HL-60 (cell line): ENCODE results near the gene TMC8.

ENCODE experiments used
- DNase-seq, 2 experiments: peaks; one replicate each; pipeline ENCODE4 v3.0.0-alpha.2; 2010 to 2020; ENCODE audit warnings: low read depth in 1 of 2, low spot score in 1 of 2
- H3K27ac ChIP-seq: fragments of 250-450 bp; sonication (Bioruptor Pico); replicated peaks from 2 replicates; pipeline ENCODE4 v1.5.1; 2020; ENCODE audit warnings: mild to moderate bottlenecking, moderate library complexity
- H3K27me3 ChIP-seq: fragments of 250-450 bp; sonication (Bioruptor Pico); 2 replicates; pipeline ENCODE4 v1.5.1; 2021; ENCODE audit warnings: mild to moderate bottlenecking, moderate library complexity; ENCODE audit not compliant: insufficient read depth, poor library complexity, severe bottlenecking
- H3K4me3 ChIP-seq: replicated peaks from 2 replicates; pipeline ENCODE4 v1.5.1; 2011; ENCODE audit warnings: mild to moderate bottlenecking, control low read depth, low read length; ENCODE audit not compliant: insufficient read depth
- CTCF ChIP-seq: IDR thresholded peaks from one replicate; pipeline ENCODE4 v1.5.1; 2011; ENCODE audit warnings: low read length, control low read depth, inconsistent platforms; ENCODE audit not compliant: insufficient read depth
- GABPA ChIP-seq: IDR thresholded peaks from 2 replicates; pipeline ENCODE4 v1.6.1; 2012; ENCODE audit warnings: low read depth
- POLR2AphosphoS5 ChIP-seq: IDR thresholded peaks from 2 replicates; pipeline ENCODE4 v1.6.1; 2012; ENCODE audit warnings: low read depth
- REST ChIP-seq: IDR thresholded peaks from 2 replicates; pipeline ENCODE4 v1.6.1; 2012; ENCODE audit warnings: low read depth; ENCODE audit not compliant: insufficient replicate concordance
- SPI1 ChIP-seq: IDR thresholded peaks from 2 replicates; pipeline ENCODE4 v1.6.1; 2012; ENCODE audit warnings: low read depth, mild to moderate bottlenecking, borderline replicate concordance

The TMC8 gene

GRCh38 chr17:78122216-78122930 is 8.2 kb upstream of the TMC8 start:
- DNase-seq, result no peak
- Histone ChIP-seq H3K4me3 (no peak overlapping the region), H3K27me3 (no peaks in the 10 kb centered on the region), H3K27ac (no peak overlapping the region)
- TF ChIP-seq REST (no peak), SPI1 (no peak), CTCF (no peak), GABPA (no peak)

GRCh38 chr17:78122931-78123249 is 7.7 kb upstream of the TMC8 start:
- Histone ChIP-seq H3K4me3 (no peak overlapping the region), H3K27me3 (no peaks in the 10 kb centered on the region), H3K27ac (no peak overlapping the region)
- no peak for TF ChIP-seq REST
- TF ChIP-seq SPI1, result no peak
- no peak for TF ChIP-seq POLR2AphosphoS5
- TF ChIP-seq GABPA, result no peak
- TF ChIP-seq CTCF, result no peak
- no peak for DNase-seq

GRCh38 chr17:78123258-78123929 is 7.2 kb upstream of the TMC8 start:
- Histone ChIP-seq H3K27ac (no peak overlapping the region), H3K4me3 (no peak overlapping the region), H3K27me3 (no peaks in the 10 kb centered on the region)
- no peak for DNase-seq
- no peak for TF ChIP-seq GABPA
- no peak for TF ChIP-seq POLR2AphosphoS5
- no peak for TF ChIP-seq REST
- no peak for TF ChIP-seq CTCF
- TF ChIP-seq SPI1, result no peak
